Measurements from ENCODE around the gene HAPLN3.

Gene HAPLN3

GRCh38 chr15:88894348-88894818 is 961 bp downstream of the HAPLN3 start:
- H3K27ac Mint-ChIP-seq: peak overlapping the region; percentile 26
- H3K27me3 Mint-ChIP-seq (ENCODE audit: low read depth): peaks cover 2% of the 10 kb centered on the region
- no peaks in the 10 kb centered on the region for H3K9me3 Mint-ChIP-seq
- peaks cover 4% of the 10 kb centered on the region for H3K36me3 Mint-ChIP-seq (ENCODE audit: low read depth)
- peaks cover 17% of the 10 kb centered on the region for H3K4me1 Mint-ChIP-seq (ENCODE audit: low read depth)
- H3K4me3 Mint-ChIP-seq: peak overlapping the region; percentile 90
- peak; percentile 69 for DNase-seq (ENCODE audit: low spot score)

- H3K27me3 Mint-ChIP-seq (ENCODE audit: low read depth): peaks cover 2% of the 10 kb centered on the region
- no peaks in the 10 kb centered on the region for H3K9me3 Mint-ChIP-seq
- H3K27ac Mint-ChIP-seq: no peak overlapping the region
- peaks cover 8% of the 10 kb centered on the region for H3K36me3 Mint-ChIP-seq (ENCODE audit: low read depth)
- H3K4me1 Mint-ChIP-seq (ENCODE audit: low read depth): peaks cover 8% of the 10 kb centered on the region
- DNase-seq (ENCODE audit: low spot score): no peak
- no peak overlapping the region for H3K4me3 Mint-ChIP-seq
These were observed 3.6 kb downstream of the HAPLN3 start for GRCh38 chr15:88891540-88892254.

GRCh38 chr15:88890495-88890894 is 4.8 kb downstream of the HAPLN3 start:
- no peak for DNase-seq (ENCODE audit: low spot score)
- peaks cover under 1% of the 10 kb centered on the region for H3K27me3 Mint-ChIP-seq (ENCODE audit: low read depth)
- no peaks in the 10 kb centered on the region for H3K9me3 Mint-ChIP-seq
- H3K36me3 Mint-ChIP-seq (ENCODE audit: low read depth): peaks cover 8% of the 10 kb centered on the region
- peaks cover 2% of the 10 kb centered on the region for H3K4me1 Mint-ChIP-seq (ENCODE audit: low read depth)
- no peak overlapping the region for H3K27ac Mint-ChIP-seq
- H3K4me3 Mint-ChIP-seq: no peak overlapping the region

GRCh38 chr15:88888719-88889118 is 6.6 kb downstream of the HAPLN3 start:
- Mint-ChIP-seq H3K4me3 (no peak overlapping the region), H3K9me3 (no peaks in the 10 kb centered on the region), H3K36me3 (ENCODE audit: low read depth) (peaks cover 18% of the 10 kb centered on the region), H3K27ac (no peak overlapping the region), H3K27me3 (ENCODE audit: low read depth) (no peaks in the 10 kb centered on the region), H3K4me1 (ENCODE audit: low read depth) (no peaks in the 10 kb centered on the region)
- no peak for DNase-seq (ENCODE audit: low spot score)

GRCh38 chr15:88887068-88887580 is 8.2 kb downstream of the HAPLN3 start:
- Mint-ChIP-seq H3K27me3 (ENCODE audit: low read depth) (no peaks in the 10 kb centered on the region), H3K9me3 (no peaks in the 10 kb centered on the region), H3K4me3 (no peak overlapping the region), H3K27ac (no peak overlapping the region), H3K36me3 (ENCODE audit: low read depth) (peaks cover 22% of the 10 kb centered on the region), H3K4me1 (ENCODE audit: low read depth) (no peaks in the 10 kb centered on the region)
- DNase-seq (ENCODE audit: low spot score): no peak

- H3K4me1 Mint-ChIP-seq (ENCODE audit: low read depth): no peaks in the 10 kb centered on the region
- no peaks in the 10 kb centered on the region for H3K9me3 Mint-ChIP-seq
- peaks cover 21% of the 10 kb centered on the region for H3K36me3 Mint-ChIP-seq (ENCODE audit: low read depth)
- H3K4me3 Mint-ChIP-seq: no peak overlapping the region
- DNase-seq (ENCODE audit: low spot score): no peak
- H3K27me3 Mint-ChIP-seq (ENCODE audit: low read depth): no peaks in the 10 kb centered on the region
- no peak overlapping the region for H3K27ac Mint-ChIP-seq
These were observed 12.6 kb downstream of the HAPLN3 start for GRCh38 chr15:88882785-88883184.

GRCh38 chr15:88881775-88882174 is 13.6 kb downstream of the HAPLN3 start:
- no peaks in the 10 kb centered on the region for H3K9me3 Mint-ChIP-seq
- no peak overlapping the region for H3K4me3 Mint-ChIP-seq
- H3K36me3 Mint-ChIP-seq (ENCODE audit: low read depth): peaks cover 18% of the 10 kb centered on the region
- H3K27me3 Mint-ChIP-seq (ENCODE audit: low read depth): no peaks in the 10 kb centered on the region
- no peak overlapping the region for H3K27ac Mint-ChIP-seq
- no peak for DNase-seq (ENCODE audit: low spot score)
- H3K4me1 Mint-ChIP-seq (ENCODE audit: low read depth): no peaks in the 10 kb centered on the region

- H3K36me3 Mint-ChIP-seq (ENCODE audit: low read depth): peaks cover 24% of the 10 kb centered on the region
- H3K27ac Mint-ChIP-seq: no peak overlapping the region
- H3K4me1 Mint-ChIP-seq (ENCODE audit: low read depth): no peaks in the 10 kb centered on the region
- H3K4me3 Mint-ChIP-seq: no peak overlapping the region
- H3K9me3 Mint-ChIP-seq: no peaks in the 10 kb centered on the region
- H3K27me3 Mint-ChIP-seq (ENCODE audit: low read depth): no peaks in the 10 kb centered on the region
- DNase-seq (ENCODE audit: low spot score): no peak
These were observed 14.2 kb downstream of the HAPLN3 start for GRCh38 chr15:88880944-88881740.

- no peak overlapping the region for H3K4me3 Mint-ChIP-seq
- no peaks in the 10 kb centered on the region for H3K9me3 Mint-ChIP-seq
- H3K4me1 Mint-ChIP-seq (ENCODE audit: low read depth): no peaks in the 10 kb centered on the region
- H3K27me3 Mint-ChIP-seq (ENCODE audit: low read depth): no peaks in the 10 kb centered on the region
- peaks cover 19% of the 10 kb centered on the region for H3K36me3 Mint-ChIP-seq (ENCODE audit: low read depth)
- peak; percentile 10 for DNase-seq (ENCODE audit: low spot score)
- H3K27ac Mint-ChIP-seq: no peak overlapping the region
These were observed 16.6 kb downstream of the HAPLN3 start for GRCh38 chr15:88878720-88879184.

GRCh38 chr15:88877906-88878305 is 17.4 kb downstream of the HAPLN3 start:
- H3K4me3 Mint-ChIP-seq: no peak overlapping the region
- no peaks in the 10 kb centered on the region for H3K4me1 Mint-ChIP-seq (ENCODE audit: low read depth)
- DNase-seq (ENCODE audit: low spot score): no peak
- H3K36me3 Mint-ChIP-seq (ENCODE audit: low read depth): peaks cover 13% of the 10 kb centered on the region
- H3K9me3 Mint-ChIP-seq: no peaks in the 10 kb centered on the region
- H3K27me3 Mint-ChIP-seq (ENCODE audit: low read depth): no peaks in the 10 kb centered on the region
- no peak overlapping the region for H3K27ac Mint-ChIP-seq

- no peak for DNase-seq (ENCODE audit: low spot score)
- H3K27me3 Mint-ChIP-seq (ENCODE audit: low read depth): no peaks in the 10 kb centered on the region
- H3K4me3 Mint-ChIP-seq: no peak overlapping the region
- H3K27ac Mint-ChIP-seq: no peak overlapping the region
- peaks cover 13% of the 10 kb centered on the region for H3K36me3 Mint-ChIP-seq (ENCODE audit: low read depth)
- H3K9me3 Mint-ChIP-seq: no peaks in the 10 kb centered on the region
- no peaks in the 10 kb centered on the region for H3K4me1 Mint-ChIP-seq (ENCODE audit: low read depth)
These were observed 17.9 kb downstream of the HAPLN3 start for GRCh38 chr15:88877415-88877814.

- Mint-ChIP-seq H3K27ac (no peak overlapping the region), H3K27me3 (ENCODE audit: low read depth) (no peaks in the 10 kb centered on the region), H3K36me3 (ENCODE audit: low read depth) (peaks cover 10% of the 10 kb centered on the region), H3K4me3 (no peak overlapping the region), H3K4me1 (ENCODE audit: low read depth) (no peaks in the 10 kb centered on the region), H3K9me3 (no peaks in the 10 kb centered on the region)
- DNase-seq (ENCODE audit: low spot score): no peak
These were observed 18.8 kb downstream of the HAPLN3 start for GRCh38 chr15:88876573-88876972.

GRCh38 chr15:88874684-88875083 is 20.7 kb downstream of the HAPLN3 start:
- H3K9me3 Mint-ChIP-seq: no peaks in the 10 kb centered on the region
- no peak for DNase-seq (ENCODE audit: low spot score)
- no peaks in the 10 kb centered on the region for H3K4me1 Mint-ChIP-seq (ENCODE audit: low read depth)
- no peaks in the 10 kb centered on the region for H3K27me3 Mint-ChIP-seq (ENCODE audit: low read depth)
- no peak overlapping the region for H3K4me3 Mint-ChIP-seq
- H3K27ac Mint-ChIP-seq: no peak overlapping the region
- peaks cover 10% of the 10 kb centered on the region for H3K36me3 Mint-ChIP-seq (ENCODE audit: low read depth)

GRCh38 chr15:88874275-88874674 is 21.1 kb downstream of the HAPLN3 start:
- no peak overlapping the region for H3K27ac Mint-ChIP-seq
- no peaks in the 10 kb centered on the region for H3K4me1 Mint-ChIP-seq (ENCODE audit: low read depth)
- H3K27me3 Mint-ChIP-seq (ENCODE audit: low read depth): no peaks in the 10 kb centered on the region
- no peak for DNase-seq (ENCODE audit: low spot score)
- no peaks in the 10 kb centered on the region for H3K9me3 Mint-ChIP-seq
- no peak overlapping the region for H3K4me3 Mint-ChIP-seq
- H3K36me3 Mint-ChIP-seq (ENCODE audit: low read depth): peaks cover 10% of the 10 kb centered on the region
